HG03565 (cell line): Measurements from ENCODE around the gene RPL10A.

Experiments used
- ATAC-seq: cut with Tn5 transposase; IDR thresholded peaks from one replicate; pipeline ENCODE4 v1.9.1; 2021; ENCODE audit warnings: mild to moderate bottlenecking, moderate library complexity; ENCODE audit not compliant: unreplicated experiment

Gene RPL10A

GRCh38 chr6:35474942-35475570 is 6.9 kb downstream of the RPL10A start:
- no peak for ATAC-seq

- no peak for ATAC-seq
Measured at GRCh38 chr6:35475573-35475972, 7.4 kb downstream of the RPL10A start.

GRCh38 chr6:35476004-35476403 is 7.8 kb downstream of the RPL10A start:
- no peak for ATAC-seq

GRCh38 chr6:35477028-35477427 is 8.8 kb downstream of the RPL10A start:
- no peak for ATAC-seq

- no peak for ATAC-seq
Measured at GRCh38 chr6:35477551-35478179, 9.5 kb downstream of the RPL10A start.

GRCh38 chr6:35478259-35478658 is 10.1 kb downstream of the RPL10A start:
- ATAC-seq, result no peak

- ATAC-seq, result no peak
Measured at GRCh38 chr6:35480176-35480575, 12.0 kb downstream of the RPL10A start.

GRCh38 chr6:35481226-35481625 is 13.0 kb downstream of the RPL10A start:
- no peak for ATAC-seq

- ATAC-seq, result no peak
Measured at GRCh38 chr6:35483062-35483461, 14.9 kb downstream of the RPL10A start.

- ATAC-seq, result no peak
Measured at GRCh38 chr6:35483490-35483889, 15.3 kb downstream of the RPL10A start.

GRCh38 chr6:35483893-35484645 is 15.9 kb downstream of the RPL10A start:
- ATAC-seq, result no peak

- no peak for ATAC-seq
Measured at GRCh38 chr6:35484921-35485392, 16.8 kb downstream of the RPL10A start.

- no peak for ATAC-seq
Measured at GRCh38 chr6:35485402-35485877, 17.2 kb downstream of the RPL10A start.

- ATAC-seq, result no peak
Measured at GRCh38 chr6:35486005-35486925, 18.1 kb downstream of the RPL10A start.

- ATAC-seq, result no peak
Measured at GRCh38 chr6:35487658-35488516, 19.7 kb downstream of the RPL10A start.

- no peak for ATAC-seq
Measured at GRCh38 chr6:35488517-35488862, 20.3 kb downstream of the RPL10A start.

GRCh38 chr6:35489066-35489465 is 20.9 kb downstream of the RPL10A start:
- ATAC-seq, result no peak

- ATAC-seq, result no peak
Measured at GRCh38 chr6:35489995-35490791, 22.0 kb downstream of the RPL10A start.
